Panc1 (cell line): ENCODE measurements around the gene FAM114A2. TPM values are rescaled to one million over a fixed set of nuclear protein-coding genes. Genes with fewer than 3 reads are reported as not detected.

Experiments
- ATAC-seq: fragments of 200-7000 bp; cut with Tn5 transposase; 2 replicates; pipeline ENCODE4 v1.9.1; 2020; ENCODE audit warnings: mild to moderate bottlenecking, moderate library complexity
- BruUV-seq: library from RNA; stranded (reverse); fragments of 400-500 nt; replicated peaks from 2 replicates; lab custom pipeline; 2021; lab: Mats Ljungman, UMichigan
- CTCF ChIA-PET: fragments of 300-600 bp; sonication (Branson Sonifier 250); formaldehyde crosslinking; loops from one replicate; lab custom pipeline; 2022; ENCODE audit warnings: antibody characterized with exemption; lab: Charles Lee
- POLR2A ChIA-PET: fragments of 300-600 bp; sonication (Branson Sonifier 250); formaldehyde crosslinking; loops from one replicate; lab custom pipeline; 2022; ENCODE audit warnings: antibody characterized with exemption; lab: Charles Lee
- DNase-seq: peaks from one replicate; pipeline ENCODE4 v3.0.0-alpha.2; 2010; ENCODE audit warnings: low read depth, low spot score
- H3K27ac ChIP-seq: 2 replicates; pipeline ENCODE4 v1.5.1; 2011; ENCODE audit warnings: mild to moderate bottlenecking, low read length, inconsistent platforms
- H3K27me3 ChIP-seq: fragments of 200-500 bp; sonication (Bioruptor generic); 2 replicates; pipeline ENCODE4 v1.6.0; 2014; ENCODE audit warnings: low read length, inconsistent platforms; ENCODE audit not compliant: control insufficient read depth, insufficient read depth
- H3K36me3 ChIP-seq: fragments of 200-500 bp; sonication (Bioruptor generic); 2 replicates; pipeline ENCODE4 v1.5.1; 2014; ENCODE audit warnings: inconsistent platforms, mild to moderate bottlenecking, low read length, moderate library complexity; ENCODE audit not compliant: control insufficient read depth, insufficient read depth
- H3K4me1 ChIP-seq: 2 replicates; pipeline ENCODE4 v1.5.1; 2011; ENCODE audit warnings: inconsistent platforms, mild to moderate bottlenecking, low read length, moderate library complexity; ENCODE audit not compliant: control insufficient read depth, insufficient read depth
- H3K4me3 ChIP-seq, 2 experiments: 2 replicates each; pipeline ENCODE4 v1.5.1; 2011 to 2012; ENCODE audit warnings: low read depth in 2 of 2, low read length in 2 of 2, mild to moderate bottlenecking in 2 of 2, inconsistent platforms in 1 of 2, moderate library complexity in 1 of 2
- H3K9me3 ChIP-seq: fragments of 200-500 bp; sonication (Bioruptor generic); 2 replicates; pipeline ENCODE4 v1.5.1; 2014; ENCODE audit warnings: low read depth, mild to moderate bottlenecking, inconsistent platforms, low read length, moderate library complexity; ENCODE audit not compliant: control insufficient read depth, insufficient read depth
- CTCF ChIP-seq: fragments of 450-650 bp; IDR thresholded peaks from 2 replicates; pipeline ENCODE4 v1.5.1; 2017; ENCODE audit warnings: mild to moderate bottlenecking
- POLR2AphosphoS5 ChIP-seq: IDR thresholded peaks from 2 replicates; pipeline ENCODE4 v1.6.1; 2012; ENCODE audit warnings: mild to moderate bottlenecking, low read depth, low read length, moderate library complexity
- SIN3A ChIP-seq: IDR thresholded peaks from 2 replicates; pipeline ENCODE4 v1.6.1; 2012; ENCODE audit warnings: low read depth, mild to moderate bottlenecking, low read length, moderate library complexity, borderline replicate concordance; ENCODE audit not compliant: insufficient read depth
- TCF7L2 ChIP-seq: IDR thresholded peaks from 2 replicates; pipeline ENCODE4 v1.6.1; 2011; ENCODE audit warnings: mild to moderate bottlenecking, low read depth, low read length, inconsistent platforms
- in situ Hi-C: cut with HindIII; loops from 2 replicates; pipeline ENCODE4 v1.10.0; 2016; ENCODE audit warnings: low sequenced_read_pairs, low pct_unique_long_range_greater_than_20kb
- intact Hi-C: fragments of 100-400 bp; cut with micrococcal nuclease; formaldehyde crosslinking; loops from one replicate; pipeline ENCODE4 v1.10.0; 2022; ENCODE audit not compliant: unreplicated experiment
- total RNA-seq: library from RNA; stranded (reverse); gene quantifications from one replicate; pipeline ENCODE4 v1.2.1, GENCODE V29; 2021; ENCODE audit not compliant: unreplicated experiment
- TF ChIP-seq, protein P1 (sequence below), 2 experiments: IDR thresholded peaks; 2 replicates each; pipeline ENCODE4 v1.6.1; 2011 to 2012; ENCODE audit warnings: low read depth in 2 of 2, control low read depth in 1 of 2, low read length in 1 of 2, mild to moderate bottlenecking in 1 of 2, moderate library complexity in 1 of 2; ENCODE audit not compliant: insufficient read depth in 1 of 2

The FAM114A2 gene
- total RNA-seq, 1 experiment from 2014 or later = 20.7 TPM

DNA sequence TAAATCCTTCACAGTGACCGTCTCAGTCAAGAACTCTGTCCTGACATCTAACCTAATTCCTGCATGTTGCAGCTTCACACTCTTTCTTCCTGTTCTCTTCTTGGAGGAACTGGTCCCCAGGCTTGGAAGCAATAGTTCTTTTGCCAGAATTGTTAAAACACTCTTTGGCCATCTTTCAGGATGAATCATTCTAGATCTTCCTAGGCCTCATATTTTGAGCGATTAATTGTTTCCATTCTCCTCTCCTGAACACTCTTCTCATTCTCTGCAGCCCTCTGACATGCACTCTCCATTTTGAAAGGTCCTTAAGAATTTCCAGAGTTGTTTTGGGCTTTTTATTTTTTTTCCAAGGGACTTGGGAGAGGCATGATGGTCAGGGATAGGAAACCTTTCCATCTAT, 85.8 kb downstream of the FAM114A2 start:
- TF ChIP-seq SIN3A = no peak
- no peak for TF ChIP-seq POLR2AphosphoS5
- no peak for TF ChIP-seq TCF7L2
- TF ChIP-seq CTCF = no peak
- TF ChIP-seq, protein P1, sequence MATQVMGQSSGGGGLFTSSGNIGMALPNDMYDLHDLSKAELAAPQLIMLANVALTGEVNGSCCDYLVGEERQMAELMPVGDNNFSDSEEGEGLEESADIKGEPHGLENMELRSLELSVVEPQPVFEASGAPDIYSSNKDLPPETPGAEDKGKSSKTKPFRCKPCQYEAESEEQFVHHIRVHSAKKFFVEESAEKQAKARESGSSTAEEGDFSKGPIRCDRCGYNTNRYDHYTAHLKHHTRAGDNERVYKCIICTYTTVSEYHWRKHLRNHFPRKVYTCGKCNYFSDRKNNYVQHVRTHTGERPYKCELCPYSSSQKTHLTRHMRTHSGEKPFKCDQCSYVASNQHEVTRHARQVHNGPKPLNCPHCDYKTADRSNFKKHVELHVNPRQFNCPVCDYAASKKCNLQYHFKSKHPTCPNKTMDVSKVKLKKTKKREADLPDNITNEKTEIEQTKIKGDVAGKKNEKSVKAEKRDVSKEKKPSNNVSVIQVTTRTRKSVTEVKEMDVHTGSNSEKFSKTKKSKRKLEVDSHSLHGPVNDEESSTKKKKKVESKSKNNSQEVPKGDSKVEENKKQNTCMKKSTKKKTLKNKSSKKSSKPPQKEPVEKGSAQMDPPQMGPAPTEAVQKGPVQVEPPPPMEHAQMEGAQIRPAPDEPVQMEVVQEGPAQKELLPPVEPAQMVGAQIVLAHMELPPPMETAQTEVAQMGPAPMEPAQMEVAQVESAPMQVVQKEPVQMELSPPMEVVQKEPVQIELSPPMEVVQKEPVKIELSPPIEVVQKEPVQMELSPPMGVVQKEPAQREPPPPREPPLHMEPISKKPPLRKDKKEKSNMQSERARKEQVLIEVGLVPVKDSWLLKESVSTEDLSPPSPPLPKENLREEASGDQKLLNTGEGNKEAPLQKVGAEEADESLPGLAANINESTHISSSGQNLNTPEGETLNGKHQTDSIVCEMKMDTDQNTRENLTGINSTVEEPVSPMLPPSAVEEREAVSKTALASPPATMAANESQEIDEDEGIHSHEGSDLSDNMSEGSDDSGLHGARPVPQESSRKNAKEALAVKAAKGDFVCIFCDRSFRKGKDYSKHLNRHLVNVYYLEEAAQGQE (IDR thresholded peaks at IDR 0.05; ENCODE audit: insufficient read depth in 1 of 2, low read depth in 2 of 2, low read length in 1 of 2) = no peak
- H3K27ac ChIP-seq = no peak overlapping the region
- CTCF ChIA-PET = no interaction called here

DNA sequence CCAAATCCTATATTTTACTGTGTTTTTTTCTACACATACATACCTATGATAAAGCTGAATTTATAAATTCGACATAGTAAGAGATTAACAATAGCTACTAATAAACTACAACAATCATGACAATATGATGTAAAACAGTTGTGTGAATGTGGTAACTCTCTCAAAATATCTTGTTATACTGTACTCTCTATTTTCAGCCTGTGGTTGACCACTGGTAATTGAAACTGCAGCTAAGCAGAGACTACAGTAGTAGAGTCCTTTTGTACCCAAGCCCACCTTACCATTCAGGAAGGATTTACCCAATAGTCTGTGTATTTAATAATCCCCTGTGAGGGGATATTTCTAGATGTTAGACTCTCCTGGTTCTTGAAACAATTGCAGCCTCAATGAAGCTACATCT, 86.7 kb downstream of the FAM114A2 start:
- H3K9me3 ChIP-seq = no peaks in the 10 kb centered on the region
- H3K27me3 ChIP-seq = no peaks in the 10 kb centered on the region
- BruUV-seq = no TSS peak
- in situ Hi-C loops (no loop called here), intact Hi-C loops (no loop called here)
- ATAC-seq = no peak
- no peak overlapping the region for H3K4me3 ChIP-seq
- H3K4me1 ChIP-seq = no peaks in the 10 kb centered on the region
- ChIA-PET CTCF (no interaction called here), POLR2A (no interaction called here)
- TF ChIP-seq SIN3A = no peak
- TF ChIP-seq, protein P1 (IDR thresholded peaks at IDR 0.05; ENCODE audit: insufficient read depth in 1 of 2, low read depth in 2 of 2, low read length in 1 of 2) = no peak
- no peak for TF ChIP-seq CTCF
- TF ChIP-seq TCF7L2 = no peak
- no peak for TF ChIP-seq POLR2AphosphoS5
- H3K36me3 ChIP-seq = no peaks in the 10 kb centered on the region
- no peak for DNase-seq
- no peak overlapping the region for H3K27ac ChIP-seq

More for the DNA sequence above, 85.8 kb downstream of the FAM114A2 start:
- Histone ChIP-seq H3K27me3 (no peaks in the 10 kb centered on the region), H3K4me1 (no peaks in the 10 kb centered on the region), H3K9me3 (no peaks in the 10 kb centered on the region), H3K4me3 (no peak overlapping the region), H3K36me3 (no peaks in the 10 kb centered on the region)
- DNase-seq (no peak), ATAC-seq (no peak)
- intact Hi-C loops (no loop called here), in situ Hi-C loops (no loop called here)
- no TSS peak for BruUV-seq
- POLR2A ChIA-PET = no interaction called here
